Measurements from ENCODE around the gene RET.

The RET gene

GRCh38 chr10:43121444-43121843 lies 44.6 kb downstream of the RET start:
- DNase-seq (ENCODE audit: low read depth): no peak
- no peak for TF ChIP-seq CTCF (conservative IDR thresholded peaks at IDR 0.05; ENCODE audit: low read depth, low read length)
- no peak overlapping the region for H3K4me3 ChIP-seq (ENCODE audit: low read length)

- no peak for TF ChIP-seq CTCF (conservative IDR thresholded peaks at IDR 0.05; ENCODE audit: low read depth, low read length)
- DNase-seq (ENCODE audit: low read depth): no peak
- H3K4me3 ChIP-seq (ENCODE audit: low read length): no peak overlapping the region
These were observed 45.2 kb downstream of the RET start for GRCh38 chr10:43122096-43122495.

- H3K4me3 ChIP-seq (ENCODE audit: low read length): no peak overlapping the region
- no peak for TF ChIP-seq CTCF (conservative IDR thresholded peaks at IDR 0.05; ENCODE audit: low read depth, low read length)
These were observed 46.0 kb downstream of the RET start for GRCh38 chr10:43122826-43123225.

GRCh38 chr10:43123361-43124093 lies 46.7 kb downstream of the RET start:
- DNase-seq (ENCODE audit: low read depth): no peak
- no peak overlapping the region for H3K4me3 ChIP-seq (ENCODE audit: low read length)
- no peak for TF ChIP-seq CTCF (conservative IDR thresholded peaks at IDR 0.05; ENCODE audit: low read depth, low read length)

More at GRCh38 chr10:43122826-43123225, 46.0 kb downstream of the RET start:
- DNase-seq (ENCODE audit: low read depth): no peak

GRCh38 chr10:43124094-43124521 lies 47.2 kb downstream of the RET start:
- TF ChIP-seq CTCF (conservative IDR thresholded peaks at IDR 0.05; ENCODE audit: low read depth, low read length): no peak
- DNase-seq (ENCODE audit: low read depth): no peak
- H3K4me3 ChIP-seq (ENCODE audit: low read length): no peak overlapping the region

GRCh38 chr10:43124574-43125273 lies 47.9 kb downstream of the RET start:
- DNase-seq (ENCODE audit: low read depth): no peak
- H3K4me3 ChIP-seq (ENCODE audit: low read length): no peak overlapping the region
- no peak for TF ChIP-seq CTCF (conservative IDR thresholded peaks at IDR 0.05; ENCODE audit: low read depth, low read length)
